GM23338 (cell line): ENCODE data around the gene HPD.

ENCODE experiments used
- CREB1 ChIP-seq: fragments of 250-450 bp; sonication (Bioruptor Pico); IDR thresholded peaks from 2 replicates; pipeline ENCODE4 v1.5.0; 2020; ENCODE audit warnings: low read depth, mild to moderate bottlenecking, moderate library complexity
- EZH2 ChIP-seq: fragments of 200-600 bp; sonication (generic); IDR thresholded peaks from one replicate; pipeline ENCODE4 v1.8.0; 2017; ENCODE audit warnings: antibody characterized with exemption, mild to moderate bottlenecking, low read depth; ENCODE audit not compliant: unreplicated experiment
- EZH2phosphoT487 ChIP-seq: fragments of 200-600 bp; sonication (generic); IDR thresholded peaks from one replicate; pipeline ENCODE4 v1.8.1; 2018; ENCODE audit warnings: antibody characterized with exemption; ENCODE audit not compliant: unreplicated experiment
- NANOG ChIP-seq: IDR thresholded peaks from 2 replicates; pipeline ENCODE4 v1.6.1; 2016; ENCODE audit warnings: antibody characterized with exemption, borderline replicate concordance
- POLR2AphosphoS5 ChIP-seq: IDR thresholded peaks from 2 replicates; pipeline ENCODE4 v1.6.1; 2016; ENCODE audit warnings: antibody characterized with exemption, low read depth
- TF ChIP-seq, protein P1 (sequence below): IDR thresholded peaks from one replicate; pipeline ENCODE4 v1.6.1; 2018; ENCODE audit warnings: antibody characterized with exemption; ENCODE audit not compliant: unreplicated experiment
- TF ChIP-seq, protein P2 (sequence below), 2 experiments: fragments of 200-600 bp in 1 of 2; sonication (generic) in 1 of 2; conservative IDR thresholded peaks; 2 replicates each; pipeline versions ENCODE4 v1.5.1 to v1.6.1; 2016 to 2017; ENCODE audit warnings: antibody characterized with exemption in 2 of 2, low read depth in 2 of 2, mild to moderate bottlenecking in 2 of 2, moderate library complexity in 1 of 2

DNA sequence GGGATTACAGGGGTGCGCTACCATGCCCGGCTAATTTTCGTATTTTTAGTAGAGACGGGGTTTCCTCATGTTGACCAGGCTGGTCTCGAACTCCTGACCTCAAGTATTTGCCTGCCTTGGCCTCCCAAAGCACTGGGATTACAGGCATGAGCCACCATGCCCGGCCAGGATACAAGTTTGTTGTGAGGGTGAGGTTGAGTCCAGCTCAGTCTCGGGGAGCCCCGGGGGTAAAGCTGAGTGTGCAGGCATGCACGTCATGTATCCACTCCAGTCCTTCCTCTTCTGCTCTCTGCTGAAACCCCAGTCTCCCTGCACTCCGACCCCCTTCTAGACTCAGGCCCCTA lies 369 bp downstream of the HPD start:
- TF ChIP-seq, protein P1, sequence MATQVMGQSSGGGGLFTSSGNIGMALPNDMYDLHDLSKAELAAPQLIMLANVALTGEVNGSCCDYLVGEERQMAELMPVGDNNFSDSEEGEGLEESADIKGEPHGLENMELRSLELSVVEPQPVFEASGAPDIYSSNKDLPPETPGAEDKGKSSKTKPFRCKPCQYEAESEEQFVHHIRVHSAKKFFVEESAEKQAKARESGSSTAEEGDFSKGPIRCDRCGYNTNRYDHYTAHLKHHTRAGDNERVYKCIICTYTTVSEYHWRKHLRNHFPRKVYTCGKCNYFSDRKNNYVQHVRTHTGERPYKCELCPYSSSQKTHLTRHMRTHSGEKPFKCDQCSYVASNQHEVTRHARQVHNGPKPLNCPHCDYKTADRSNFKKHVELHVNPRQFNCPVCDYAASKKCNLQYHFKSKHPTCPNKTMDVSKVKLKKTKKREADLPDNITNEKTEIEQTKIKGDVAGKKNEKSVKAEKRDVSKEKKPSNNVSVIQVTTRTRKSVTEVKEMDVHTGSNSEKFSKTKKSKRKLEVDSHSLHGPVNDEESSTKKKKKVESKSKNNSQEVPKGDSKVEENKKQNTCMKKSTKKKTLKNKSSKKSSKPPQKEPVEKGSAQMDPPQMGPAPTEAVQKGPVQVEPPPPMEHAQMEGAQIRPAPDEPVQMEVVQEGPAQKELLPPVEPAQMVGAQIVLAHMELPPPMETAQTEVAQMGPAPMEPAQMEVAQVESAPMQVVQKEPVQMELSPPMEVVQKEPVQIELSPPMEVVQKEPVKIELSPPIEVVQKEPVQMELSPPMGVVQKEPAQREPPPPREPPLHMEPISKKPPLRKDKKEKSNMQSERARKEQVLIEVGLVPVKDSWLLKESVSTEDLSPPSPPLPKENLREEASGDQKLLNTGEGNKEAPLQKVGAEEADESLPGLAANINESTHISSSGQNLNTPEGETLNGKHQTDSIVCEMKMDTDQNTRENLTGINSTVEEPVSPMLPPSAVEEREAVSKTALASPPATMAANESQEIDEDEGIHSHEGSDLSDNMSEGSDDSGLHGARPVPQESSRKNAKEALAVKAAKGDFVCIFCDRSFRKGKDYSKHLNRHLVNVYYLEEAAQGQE, result no peak
- TF ChIP-seq, protein P2, sequence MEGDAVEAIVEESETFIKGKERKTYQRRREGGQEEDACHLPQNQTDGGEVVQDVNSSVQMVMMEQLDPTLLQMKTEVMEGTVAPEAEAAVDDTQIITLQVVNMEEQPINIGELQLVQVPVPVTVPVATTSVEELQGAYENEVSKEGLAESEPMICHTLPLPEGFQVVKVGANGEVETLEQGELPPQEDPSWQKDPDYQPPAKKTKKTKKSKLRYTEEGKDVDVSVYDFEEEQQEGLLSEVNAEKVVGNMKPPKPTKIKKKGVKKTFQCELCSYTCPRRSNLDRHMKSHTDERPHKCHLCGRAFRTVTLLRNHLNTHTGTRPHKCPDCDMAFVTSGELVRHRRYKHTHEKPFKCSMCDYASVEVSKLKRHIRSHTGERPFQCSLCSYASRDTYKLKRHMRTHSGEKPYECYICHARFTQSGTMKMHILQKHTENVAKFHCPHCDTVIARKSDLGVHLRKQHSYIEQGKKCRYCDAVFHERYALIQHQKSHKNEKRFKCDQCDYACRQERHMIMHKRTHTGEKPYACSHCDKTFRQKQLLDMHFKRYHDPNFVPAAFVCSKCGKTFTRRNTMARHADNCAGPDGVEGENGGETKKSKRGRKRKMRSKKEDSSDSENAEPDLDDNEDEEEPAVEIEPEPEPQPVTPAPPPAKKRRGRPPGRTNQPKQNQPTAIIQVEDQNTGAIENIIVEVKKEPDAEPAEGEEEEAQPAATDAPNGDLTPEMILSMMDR (conservative IDR thresholded peaks at IDR 0.05; ENCODE audit: low read depth in 2 of 2), result no peak
- TF ChIP-seq NANOG (no peak), POLR2AphosphoS5 (no peak), CREB1 (no peak), EZH2phosphoT487 (no peak), EZH2 (no peak)
